Epithelial cell of proximal tubule (primary cell): ENCODE measurements around the gene SSNA1. TPM values are rescaled to one million over a fixed set of nuclear protein-coding genes. Genes with fewer than 3 reads are reported as not detected.
A peak's percentile ranks its signal among the peaks of the same experiment; 100 is the strongest.

Experiments
- DNase-seq: peaks from one replicate; pipeline ENCODE4 v3.0.0-alpha.2; 2011; ENCODE audit warnings: low read depth
- H3K4me3 ChIP-seq: 2 replicates; pipeline ENCODE4 v1.5.1; 2011; ENCODE audit warnings: low read depth, mild to moderate bottlenecking, low read length
- total RNA-seq: library from RNA; depleted of rRNA; stranded (reverse); fragments of >200 nt; gene quantifications from 2 replicates; pipeline ENCODE4 v1.2.3, GENCODE V29; 2015
- TF ChIP-seq, protein P1 (sequence below): conservative IDR thresholded peaks from 2 replicates; pipeline ENCODE4 v1.5.1; 2012; ENCODE audit warnings: low read depth, mild to moderate bottlenecking, low read length

The SSNA1 gene
- total RNA-seq, 1 donor from 2014 or later, result 139 TPM

GRCh38 chr9:137192859-137193258 is 4.4 kb downstream of the SSNA1 start:
- no peak for DNase-seq
- TF ChIP-seq, protein P1, sequence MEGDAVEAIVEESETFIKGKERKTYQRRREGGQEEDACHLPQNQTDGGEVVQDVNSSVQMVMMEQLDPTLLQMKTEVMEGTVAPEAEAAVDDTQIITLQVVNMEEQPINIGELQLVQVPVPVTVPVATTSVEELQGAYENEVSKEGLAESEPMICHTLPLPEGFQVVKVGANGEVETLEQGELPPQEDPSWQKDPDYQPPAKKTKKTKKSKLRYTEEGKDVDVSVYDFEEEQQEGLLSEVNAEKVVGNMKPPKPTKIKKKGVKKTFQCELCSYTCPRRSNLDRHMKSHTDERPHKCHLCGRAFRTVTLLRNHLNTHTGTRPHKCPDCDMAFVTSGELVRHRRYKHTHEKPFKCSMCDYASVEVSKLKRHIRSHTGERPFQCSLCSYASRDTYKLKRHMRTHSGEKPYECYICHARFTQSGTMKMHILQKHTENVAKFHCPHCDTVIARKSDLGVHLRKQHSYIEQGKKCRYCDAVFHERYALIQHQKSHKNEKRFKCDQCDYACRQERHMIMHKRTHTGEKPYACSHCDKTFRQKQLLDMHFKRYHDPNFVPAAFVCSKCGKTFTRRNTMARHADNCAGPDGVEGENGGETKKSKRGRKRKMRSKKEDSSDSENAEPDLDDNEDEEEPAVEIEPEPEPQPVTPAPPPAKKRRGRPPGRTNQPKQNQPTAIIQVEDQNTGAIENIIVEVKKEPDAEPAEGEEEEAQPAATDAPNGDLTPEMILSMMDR, result no peak
- H3K4me3 ChIP-seq, result no peak overlapping the region

DNA sequence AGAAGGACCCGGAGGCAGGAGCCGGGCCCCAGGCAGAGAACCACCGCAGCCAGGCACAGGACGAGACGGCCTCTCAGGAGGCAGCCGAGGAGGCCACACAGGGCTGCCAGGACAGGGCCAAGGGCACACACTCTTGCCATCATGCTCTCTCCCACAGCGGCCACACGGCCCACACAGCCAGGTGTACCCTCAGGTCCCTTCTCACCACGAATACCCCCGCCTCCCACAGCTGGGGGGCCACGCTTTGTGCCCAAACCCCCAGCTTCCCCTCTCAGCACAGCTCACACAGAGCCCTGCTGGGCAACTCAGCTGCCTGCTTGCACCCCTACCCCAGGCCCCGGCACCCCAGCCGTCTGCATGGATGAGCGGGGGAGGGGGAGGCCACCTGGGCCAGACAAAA is 5.3 kb downstream of the SSNA1 start:
- TF ChIP-seq, protein P1, result no peak
- H3K4me3 ChIP-seq, result no peak overlapping the region
- no peak for DNase-seq

DNA sequence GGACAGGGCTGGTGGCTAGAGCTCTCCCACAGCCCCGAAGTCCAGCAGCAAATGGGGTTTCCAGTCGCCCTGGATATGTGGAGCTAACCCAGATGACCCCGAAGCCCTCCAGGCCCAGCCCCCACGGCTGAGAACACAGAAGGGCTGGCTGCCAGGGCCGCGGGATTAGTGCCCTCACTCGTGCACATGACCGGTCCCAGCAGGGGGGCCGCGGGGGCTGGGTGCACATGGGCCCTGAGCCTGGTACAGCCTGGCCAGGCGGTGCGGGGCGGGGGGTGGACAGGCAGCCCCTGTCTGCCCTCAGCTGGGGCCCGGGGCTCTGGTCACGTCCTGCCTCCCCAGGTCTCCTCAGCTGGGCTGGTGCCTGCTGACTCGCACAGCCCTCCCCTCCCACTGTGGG is 5.9 kb downstream of the SSNA1 start:
- TF ChIP-seq, protein P1, result no peak
- H3K4me3 ChIP-seq, result no peak overlapping the region
- no peak for DNase-seq

DNA sequence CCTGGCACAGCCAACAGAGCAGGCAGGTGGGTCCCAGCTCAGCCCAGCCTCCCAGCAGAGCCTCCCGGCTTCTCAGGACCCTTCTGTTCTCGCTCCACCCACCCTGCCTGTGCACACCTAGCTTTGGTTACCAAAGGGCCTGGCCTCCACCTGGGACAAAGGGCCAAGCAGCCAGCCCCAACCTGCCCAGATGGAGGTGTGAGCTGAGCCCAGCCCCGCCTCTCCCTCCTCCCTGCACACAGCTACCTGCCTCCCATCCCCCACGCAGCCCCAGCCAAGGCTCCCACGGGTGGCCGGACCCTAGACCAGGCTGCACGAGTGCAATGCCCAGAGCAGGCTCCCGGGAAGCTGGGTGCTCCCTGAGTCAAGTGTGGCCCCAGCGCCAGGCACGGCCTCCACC is 6.4 kb downstream of the SSNA1 start:
- no peak for DNase-seq
- no peak overlapping the region for H3K4me3 ChIP-seq
- TF ChIP-seq, protein P1, result no peak

DNA sequence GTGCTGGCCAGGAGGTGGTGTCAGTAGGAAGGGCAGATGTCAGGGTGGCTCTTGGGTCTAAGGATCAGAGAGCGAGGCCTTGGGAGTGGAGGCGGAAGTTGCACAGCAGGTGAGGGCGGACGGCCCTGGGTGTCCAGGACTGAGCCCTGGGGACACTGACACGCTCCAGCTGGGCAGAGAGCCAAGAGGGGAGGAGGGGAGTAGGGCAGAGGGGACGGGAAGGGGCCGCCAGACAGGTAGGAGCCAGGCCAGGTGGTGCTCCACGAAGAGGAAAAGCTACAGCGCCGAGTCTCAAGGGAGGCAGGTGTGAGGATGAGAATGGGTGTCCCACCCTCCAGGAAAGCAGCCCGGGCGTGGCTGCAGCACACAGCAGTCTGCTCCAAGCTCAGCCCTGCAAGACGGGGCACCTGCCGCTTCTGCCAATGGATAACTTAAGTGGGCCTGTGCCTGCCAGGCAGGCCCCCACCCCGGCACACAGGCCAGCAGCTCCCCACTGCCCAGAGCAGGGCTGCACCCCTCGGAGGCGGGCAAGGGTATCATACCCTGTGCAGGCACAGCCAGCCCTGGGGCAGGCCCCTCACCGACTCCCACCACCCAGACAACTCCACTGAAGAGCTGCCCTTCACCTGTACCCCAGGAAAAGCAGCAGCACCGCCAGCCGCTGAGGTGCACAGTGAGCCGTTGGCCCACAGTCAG is 7.2 kb downstream of the SSNA1 start:
- no peak overlapping the region for H3K4me3 ChIP-seq
- TF ChIP-seq, protein P1, result no peak
- DNase-seq, result no peak

DNA sequence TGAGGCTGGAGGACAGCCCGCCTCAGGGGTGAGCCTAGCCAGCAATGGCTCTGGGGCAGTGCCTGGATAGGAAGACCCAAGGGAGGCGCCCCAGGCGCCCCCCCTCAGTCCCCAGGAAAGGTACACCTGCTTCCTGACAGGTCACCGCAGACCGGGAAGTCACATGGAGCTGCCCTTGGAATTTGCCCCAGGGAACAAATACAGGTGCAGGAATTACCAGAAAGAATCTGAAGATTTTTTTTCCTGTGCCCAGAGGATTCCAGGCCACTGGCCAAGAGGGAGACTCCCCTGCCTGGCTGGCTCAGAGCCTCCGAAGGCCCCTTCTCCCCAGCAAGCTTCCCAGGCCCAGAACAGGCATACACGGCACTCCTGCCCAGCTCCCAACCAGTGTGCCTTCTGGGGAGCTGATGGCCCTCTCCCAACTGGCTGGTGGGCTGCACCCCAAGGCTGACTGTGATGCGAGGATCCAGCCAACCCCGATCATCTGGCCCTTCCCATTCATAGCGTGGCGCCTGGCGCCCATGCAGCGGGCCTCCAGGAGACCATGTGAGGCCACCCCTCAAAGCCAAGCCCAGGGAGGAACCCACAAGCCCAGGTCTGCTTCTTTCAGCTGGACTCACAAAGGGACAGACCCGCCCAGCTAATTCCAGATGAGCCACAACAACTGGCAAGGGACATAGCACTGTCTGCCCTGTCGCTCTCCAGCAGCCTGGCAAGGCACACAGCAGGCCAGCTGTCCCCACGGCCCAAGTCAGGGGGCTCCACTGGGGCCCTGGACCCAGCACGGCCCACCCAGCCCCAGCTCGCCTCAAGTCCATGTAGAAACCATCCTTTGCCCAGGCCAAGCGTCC is 9.8 kb downstream of the SSNA1 start:
- peak overlapping the region; percentile 54 for H3K4me3 ChIP-seq
- TF ChIP-seq, protein P1, result no peak
- no peak for DNase-seq
